GM23338 (cell line): ENCODE data around the gene AGBL2.

Experiments
- CREB1 ChIP-seq: fragments of 250-450 bp; sonication (Bioruptor Pico); IDR thresholded peaks from 2 replicates; pipeline ENCODE4 v1.5.0; 2020; ENCODE audit warnings: low read depth, mild to moderate bottlenecking, moderate library complexity
- ETS1 ChIP-seq: IDR thresholded peaks from 2 replicates; pipeline ENCODE4 v1.6.1; 2016; ENCODE audit warnings: antibody characterized with exemption
- EZH2 ChIP-seq: fragments of 200-600 bp; sonication (generic); IDR thresholded peaks from one replicate; pipeline ENCODE4 v1.8.0; 2017; ENCODE audit warnings: antibody characterized with exemption, mild to moderate bottlenecking, low read depth; ENCODE audit not compliant: unreplicated experiment
- EZH2phosphoT487 ChIP-seq: fragments of 200-600 bp; sonication (generic); IDR thresholded peaks from one replicate; pipeline ENCODE4 v1.8.1; 2018; ENCODE audit warnings: antibody characterized with exemption; ENCODE audit not compliant: unreplicated experiment
- JUNB ChIP-seq: IDR thresholded peaks from one replicate; pipeline ENCODE4 v1.6.1; 2016; ENCODE audit warnings: antibody characterized with exemption; ENCODE audit not compliant: unreplicated experiment
- NANOG ChIP-seq: IDR thresholded peaks from 2 replicates; pipeline ENCODE4 v1.6.1; 2016; ENCODE audit warnings: antibody characterized with exemption, borderline replicate concordance
- POLR2AphosphoS5 ChIP-seq: IDR thresholded peaks from 2 replicates; pipeline ENCODE4 v1.6.1; 2016; ENCODE audit warnings: antibody characterized with exemption, low read depth
- ZNF114 ChIP-seq: fragments of 250-450 bp; sonication (Bioruptor Pico); IDR thresholded peaks from 2 replicates; pipeline ENCODE4 v1.5.0; 2020; ENCODE audit warnings: mild to moderate bottlenecking, moderate library complexity
- ZNF331 ChIP-seq: fragments of 250-450 bp; sonication (Bioruptor Pico); IDR thresholded peaks from 2 replicates; pipeline ENCODE4 v1.5.0; 2020; ENCODE audit warnings: low read depth, mild to moderate bottlenecking, moderate library complexity
- TF ChIP-seq, protein P1 (sequence below), 2 experiments: fragments of 200-600 bp in 1 of 2; sonication (generic) in 1 of 2; conservative IDR thresholded peaks; 2 replicates each; pipeline versions ENCODE4 v1.5.1 to v1.6.1; 2016 to 2017; ENCODE audit warnings: antibody characterized with exemption in 2 of 2, low read depth in 2 of 2, mild to moderate bottlenecking in 2 of 2, moderate library complexity in 1 of 2
- TF ChIP-seq, protein P2 (sequence below): IDR thresholded peaks from one replicate; pipeline ENCODE4 v1.6.1; 2018; ENCODE audit warnings: antibody characterized with exemption; ENCODE audit not compliant: unreplicated experiment

DNA sequence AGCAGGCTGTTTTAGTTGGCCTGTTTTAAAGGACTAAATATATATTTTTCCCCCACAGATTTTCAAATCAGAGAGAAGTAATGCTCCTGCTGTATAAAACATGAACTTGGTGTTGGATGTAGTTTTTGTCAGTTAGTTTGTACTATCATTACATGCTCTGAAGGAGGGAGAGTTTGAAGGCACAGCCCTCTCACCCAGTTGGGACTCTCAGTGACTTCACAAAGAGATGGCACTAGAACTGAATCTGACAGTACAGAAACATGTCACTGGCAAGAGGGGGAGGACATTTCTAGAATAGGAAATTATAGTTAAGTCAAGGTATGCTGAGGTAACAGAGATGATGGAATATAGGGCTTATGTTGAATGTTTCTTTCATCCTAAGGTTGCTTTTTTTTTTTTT, 99.9 kb downstream of the AGBL2 start:
- TF ChIP-seq, protein P1, sequence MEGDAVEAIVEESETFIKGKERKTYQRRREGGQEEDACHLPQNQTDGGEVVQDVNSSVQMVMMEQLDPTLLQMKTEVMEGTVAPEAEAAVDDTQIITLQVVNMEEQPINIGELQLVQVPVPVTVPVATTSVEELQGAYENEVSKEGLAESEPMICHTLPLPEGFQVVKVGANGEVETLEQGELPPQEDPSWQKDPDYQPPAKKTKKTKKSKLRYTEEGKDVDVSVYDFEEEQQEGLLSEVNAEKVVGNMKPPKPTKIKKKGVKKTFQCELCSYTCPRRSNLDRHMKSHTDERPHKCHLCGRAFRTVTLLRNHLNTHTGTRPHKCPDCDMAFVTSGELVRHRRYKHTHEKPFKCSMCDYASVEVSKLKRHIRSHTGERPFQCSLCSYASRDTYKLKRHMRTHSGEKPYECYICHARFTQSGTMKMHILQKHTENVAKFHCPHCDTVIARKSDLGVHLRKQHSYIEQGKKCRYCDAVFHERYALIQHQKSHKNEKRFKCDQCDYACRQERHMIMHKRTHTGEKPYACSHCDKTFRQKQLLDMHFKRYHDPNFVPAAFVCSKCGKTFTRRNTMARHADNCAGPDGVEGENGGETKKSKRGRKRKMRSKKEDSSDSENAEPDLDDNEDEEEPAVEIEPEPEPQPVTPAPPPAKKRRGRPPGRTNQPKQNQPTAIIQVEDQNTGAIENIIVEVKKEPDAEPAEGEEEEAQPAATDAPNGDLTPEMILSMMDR (conservative IDR thresholded peaks at IDR 0.05; ENCODE audit: low read depth in 2 of 2) = no peak
- TF ChIP-seq, protein P2, sequence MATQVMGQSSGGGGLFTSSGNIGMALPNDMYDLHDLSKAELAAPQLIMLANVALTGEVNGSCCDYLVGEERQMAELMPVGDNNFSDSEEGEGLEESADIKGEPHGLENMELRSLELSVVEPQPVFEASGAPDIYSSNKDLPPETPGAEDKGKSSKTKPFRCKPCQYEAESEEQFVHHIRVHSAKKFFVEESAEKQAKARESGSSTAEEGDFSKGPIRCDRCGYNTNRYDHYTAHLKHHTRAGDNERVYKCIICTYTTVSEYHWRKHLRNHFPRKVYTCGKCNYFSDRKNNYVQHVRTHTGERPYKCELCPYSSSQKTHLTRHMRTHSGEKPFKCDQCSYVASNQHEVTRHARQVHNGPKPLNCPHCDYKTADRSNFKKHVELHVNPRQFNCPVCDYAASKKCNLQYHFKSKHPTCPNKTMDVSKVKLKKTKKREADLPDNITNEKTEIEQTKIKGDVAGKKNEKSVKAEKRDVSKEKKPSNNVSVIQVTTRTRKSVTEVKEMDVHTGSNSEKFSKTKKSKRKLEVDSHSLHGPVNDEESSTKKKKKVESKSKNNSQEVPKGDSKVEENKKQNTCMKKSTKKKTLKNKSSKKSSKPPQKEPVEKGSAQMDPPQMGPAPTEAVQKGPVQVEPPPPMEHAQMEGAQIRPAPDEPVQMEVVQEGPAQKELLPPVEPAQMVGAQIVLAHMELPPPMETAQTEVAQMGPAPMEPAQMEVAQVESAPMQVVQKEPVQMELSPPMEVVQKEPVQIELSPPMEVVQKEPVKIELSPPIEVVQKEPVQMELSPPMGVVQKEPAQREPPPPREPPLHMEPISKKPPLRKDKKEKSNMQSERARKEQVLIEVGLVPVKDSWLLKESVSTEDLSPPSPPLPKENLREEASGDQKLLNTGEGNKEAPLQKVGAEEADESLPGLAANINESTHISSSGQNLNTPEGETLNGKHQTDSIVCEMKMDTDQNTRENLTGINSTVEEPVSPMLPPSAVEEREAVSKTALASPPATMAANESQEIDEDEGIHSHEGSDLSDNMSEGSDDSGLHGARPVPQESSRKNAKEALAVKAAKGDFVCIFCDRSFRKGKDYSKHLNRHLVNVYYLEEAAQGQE = no peak
- no peak for TF ChIP-seq ETS1
- TF ChIP-seq POLR2AphosphoS5 = no peak
- no peak for TF ChIP-seq EZH2
- TF ChIP-seq ZNF114 (CRISPR knock-in tag) = no peak
- no peak for TF ChIP-seq JUNB
- TF ChIP-seq EZH2phosphoT487 = no peak
- TF ChIP-seq ZNF331 (CRISPR knock-in tag) = no peak
- TF ChIP-seq NANOG = no peak
- TF ChIP-seq CREB1 (CRISPR knock-in tag) = no peak
